Neural crest cell (in vitro differentiated cells): ENCODE data around the gene ERBB2. TPM values are rescaled to one million over a fixed set of nuclear protein-coding genes. Genes with fewer than 3 reads are reported as not detected.
A peak's percentile ranks its signal among the peaks of the same experiment; 100 is the strongest.

Source experiments
- DNase-seq: peaks from one replicate; pipeline ENCODE4 v3.0.0; 2021; ENCODE audit warnings: low read depth, mixed read lengths, low spot score
- H3K27ac Mint-ChIP-seq: one replicate; pipeline ENCODE4 v1.8.0; 2021; ENCODE audit warnings: mild to moderate bottlenecking, mixed read lengths; ENCODE audit not compliant: unreplicated experiment
- H3K27me3 Mint-ChIP-seq: 2 replicates; pipeline ENCODE4 v1.8.0; 2021; ENCODE audit warnings: low read depth, mild to moderate bottlenecking, mixed read lengths
- H3K36me3 Mint-ChIP-seq: 2 replicates; pipeline ENCODE4 v1.8.0; 2021; ENCODE audit warnings: low read depth, mild to moderate bottlenecking, mixed read lengths
- H3K4me1 Mint-ChIP-seq: 2 replicates; pipeline ENCODE4 v1.8.0; 2021; ENCODE audit warnings: mixed read lengths
- H3K4me3 Mint-ChIP-seq: one replicate; pipeline ENCODE4 v1.8.0; 2021; ENCODE audit warnings: mild to moderate bottlenecking, mixed read lengths
- H3K9me3 Mint-ChIP-seq: 2 replicates; pipeline ENCODE4 v1.8.0; 2021; ENCODE audit warnings: mixed read lengths
- total RNA-seq: library from RNA; stranded (reverse); gene quantifications from 2 replicates; pipeline ENCODE4 v1.2.1, GENCODE V29; 2021
- TF ChIP-seq, protein P1 (sequence below): fragments of 200-600 bp; sonication (generic); conservative IDR thresholded peaks from 2 replicates; pipeline ENCODE4 v1.5.0; 2021; ENCODE audit warnings: antibody characterized with exemption, mild to moderate bottlenecking

ERBB2 gene
- total RNA-seq, 1 donor from 2014 or later, result 78.4 TPM

GRCh38 chr17:39675390-39676082 is 24.3 kb upstream of the ERBB2 start:
- no peak overlapping the region for H3K4me3 Mint-ChIP-seq
- H3K4me1 Mint-ChIP-seq, result no peaks in the 10 kb centered on the region
- TF ChIP-seq, protein P1, sequence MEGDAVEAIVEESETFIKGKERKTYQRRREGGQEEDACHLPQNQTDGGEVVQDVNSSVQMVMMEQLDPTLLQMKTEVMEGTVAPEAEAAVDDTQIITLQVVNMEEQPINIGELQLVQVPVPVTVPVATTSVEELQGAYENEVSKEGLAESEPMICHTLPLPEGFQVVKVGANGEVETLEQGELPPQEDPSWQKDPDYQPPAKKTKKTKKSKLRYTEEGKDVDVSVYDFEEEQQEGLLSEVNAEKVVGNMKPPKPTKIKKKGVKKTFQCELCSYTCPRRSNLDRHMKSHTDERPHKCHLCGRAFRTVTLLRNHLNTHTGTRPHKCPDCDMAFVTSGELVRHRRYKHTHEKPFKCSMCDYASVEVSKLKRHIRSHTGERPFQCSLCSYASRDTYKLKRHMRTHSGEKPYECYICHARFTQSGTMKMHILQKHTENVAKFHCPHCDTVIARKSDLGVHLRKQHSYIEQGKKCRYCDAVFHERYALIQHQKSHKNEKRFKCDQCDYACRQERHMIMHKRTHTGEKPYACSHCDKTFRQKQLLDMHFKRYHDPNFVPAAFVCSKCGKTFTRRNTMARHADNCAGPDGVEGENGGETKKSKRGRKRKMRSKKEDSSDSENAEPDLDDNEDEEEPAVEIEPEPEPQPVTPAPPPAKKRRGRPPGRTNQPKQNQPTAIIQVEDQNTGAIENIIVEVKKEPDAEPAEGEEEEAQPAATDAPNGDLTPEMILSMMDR, result no peak
- H3K27me3 Mint-ChIP-seq, result peaks cover 12% of the 10 kb centered on the region
- peak overlapping the region; percentile 88 for H3K27ac Mint-ChIP-seq
- DNase-seq, result no peak
- H3K9me3 Mint-ChIP-seq, result no peaks in the 10 kb centered on the region
- no peaks in the 10 kb centered on the region for H3K36me3 Mint-ChIP-seq

GRCh38 chr17:39676198-39676819 is 23.6 kb upstream of the ERBB2 start:
- DNase-seq, result no peak
- TF ChIP-seq, protein P1, result no peak
- peaks cover 5% of the 10 kb centered on the region for H3K27me3 Mint-ChIP-seq
- H3K4me1 Mint-ChIP-seq, result no peaks in the 10 kb centered on the region
- no peak overlapping the region for H3K27ac Mint-ChIP-seq
- no peaks in the 10 kb centered on the region for H3K36me3 Mint-ChIP-seq
- H3K4me3 Mint-ChIP-seq, result no peak overlapping the region
- no peaks in the 10 kb centered on the region for H3K9me3 Mint-ChIP-seq

GRCh38 chr17:39677072-39677471 is 22.8 kb upstream of the ERBB2 start:
- H3K27ac Mint-ChIP-seq, result no peak overlapping the region
- peaks cover 2% of the 10 kb centered on the region for H3K27me3 Mint-ChIP-seq
- no peak for DNase-seq
- no peak overlapping the region for H3K4me3 Mint-ChIP-seq
- H3K9me3 Mint-ChIP-seq, result no peaks in the 10 kb centered on the region
- H3K4me1 Mint-ChIP-seq, result no peaks in the 10 kb centered on the region
- H3K36me3 Mint-ChIP-seq, result no peaks in the 10 kb centered on the region
- TF ChIP-seq, protein P1, result no peak

DNA sequence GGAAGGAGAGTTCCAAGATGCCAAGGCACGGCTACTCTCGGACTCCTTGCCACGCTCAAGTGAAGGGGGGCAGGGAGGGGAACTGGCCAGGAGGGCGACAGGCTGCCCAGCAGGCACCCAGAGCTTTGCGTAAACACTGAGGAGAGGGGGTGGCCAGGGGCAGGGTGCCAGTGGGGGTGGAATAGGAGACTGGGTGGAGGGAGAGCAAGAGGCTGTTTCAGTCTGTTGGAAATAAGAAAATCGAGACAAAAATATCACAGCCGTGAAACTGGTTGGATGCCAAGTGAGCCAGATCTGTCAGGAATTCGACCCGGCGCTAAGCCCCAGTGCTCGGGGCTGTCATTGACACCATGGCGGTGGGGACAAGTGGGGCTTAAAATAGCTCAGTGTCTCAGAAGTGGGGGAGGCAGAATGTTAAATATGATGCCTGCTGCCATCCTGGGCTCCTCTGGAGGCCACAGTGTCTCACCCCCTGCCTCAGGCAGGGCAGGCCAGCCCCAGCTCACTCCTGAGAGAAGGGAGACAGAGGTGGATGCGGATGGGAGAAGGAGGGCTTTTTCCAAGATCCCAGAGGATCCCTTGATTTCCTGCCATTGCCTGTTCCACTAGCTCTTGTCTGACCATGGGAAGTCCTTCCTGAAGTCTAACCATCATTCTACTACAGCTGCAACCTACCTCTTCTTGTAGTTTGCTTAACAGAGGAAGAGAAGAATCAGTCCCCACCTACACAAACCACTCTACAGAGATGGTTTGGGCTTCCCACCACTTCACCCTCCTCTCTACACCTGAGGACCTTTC is 22.1 kb upstream of the ERBB2 start:
- Mint-ChIP-seq H3K36me3 (no peaks in the 10 kb centered on the region), H3K4me3 (no peak overlapping the region), H3K9me3 (no peaks in the 10 kb centered on the region), H3K4me1 (no peaks in the 10 kb centered on the region), H3K27me3 (no peaks in the 10 kb centered on the region), H3K27ac (no peak overlapping the region)
- TF ChIP-seq, protein P1, result no peak
- DNase-seq, result no peak

DNA sequence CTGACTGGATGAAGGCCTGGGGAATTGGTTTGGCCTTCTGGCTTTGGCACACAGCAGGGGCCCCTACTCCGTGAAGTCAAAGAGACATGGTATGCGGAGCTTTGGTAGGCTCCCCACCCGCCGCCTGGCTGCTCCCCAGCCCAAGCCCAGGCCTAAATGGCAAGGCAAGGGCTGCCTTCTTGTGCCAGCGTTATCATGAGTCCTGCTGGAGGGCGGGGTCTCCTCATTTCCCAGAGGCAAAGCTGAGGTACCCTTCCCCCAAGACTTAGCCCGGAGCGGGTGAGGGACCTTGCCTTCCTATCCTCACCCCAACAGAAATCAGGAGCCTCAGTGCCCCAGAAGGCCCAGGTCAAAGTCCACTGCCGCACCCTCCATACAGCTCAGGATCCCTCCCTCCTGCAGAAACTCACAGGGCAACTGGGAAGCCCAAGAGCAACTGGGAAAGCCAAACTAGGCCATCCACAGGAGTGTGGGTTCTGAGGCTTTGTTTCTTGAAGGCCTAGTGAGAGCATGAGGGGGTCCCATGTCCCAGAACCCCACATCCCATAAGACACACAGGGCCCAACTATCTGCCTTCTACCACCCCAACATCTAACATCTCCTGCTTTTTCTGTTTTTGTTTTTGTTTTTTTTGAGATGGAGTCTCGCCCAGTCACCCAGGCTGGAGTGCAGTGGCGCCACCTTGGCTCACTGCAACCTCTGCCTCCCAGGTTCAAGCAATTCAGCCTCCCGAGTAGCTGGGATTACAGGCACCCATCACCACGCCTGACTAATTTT is 21.3 kb upstream of the ERBB2 start:
- TF ChIP-seq, protein P1, result no peak
- Mint-ChIP-seq H3K9me3 (no peaks in the 10 kb centered on the region), H3K27me3 (no peaks in the 10 kb centered on the region), H3K36me3 (peaks cover 4% of the 10 kb centered on the region), H3K27ac (no peak overlapping the region), H3K4me1 (no peaks in the 10 kb centered on the region), H3K4me3 (no peak overlapping the region)
- DNase-seq, result no peak
